Measurements from ENCODE around the gene EIF2B1.

EIF2B1 gene

GRCh38 chr12:123648401-123648800 is 14.9 kb upstream of the EIF2B1 start:
- Histone ChIP-seq H3K27ac (ENCODE audit: low read depth, low read length) (no peak overlapping the region), H3K27me3 (ENCODE audit: low read length) (no peaks in the 10 kb centered on the region), H2AFZ (ENCODE audit: low read depth, low read length, severe bottlenecking) (no peak overlapping the region), H3K9ac (ENCODE audit: low read length) (no peak overlapping the region), H3K36me3 (ENCODE audit: low read length) (peaks cover 8% of the 10 kb centered on the region; the same call in 1 of the 2 replicates), H3K9me3 (ENCODE audit: insufficient read depth, low read length) (no peaks in the 10 kb centered on the region), H4K20me1 (ENCODE audit: low read depth, low read length) (no peaks in the 10 kb centered on the region), H3F3A (ENCODE audit: insufficient read depth) (no peaks in the 10 kb centered on the region), H3K4me2 (ENCODE audit: low read depth, low read length, poor library complexity, severe bottlenecking) (no peak overlapping the region), H3K79me2 (ENCODE audit: insufficient read depth, low read length) (no peaks in the 10 kb centered on the region; the same call in 1 of the 2 replicates), H3K9me2 (replicated peaks; ENCODE audit: insufficient read depth, low read length) (no peaks in the 10 kb centered on the region), H3K4me3 (ENCODE audit: insufficient read depth, low read length, poor library complexity, severe bottlenecking) (no peak overlapping the region)
- TF ChIP-seq EZH2phosphoT487 (conservative IDR thresholded peaks at IDR 0.05; ENCODE audit: low read length) (no peak), CTCF (IDR thresholded peaks at IDR 0.05; ENCODE audit: insufficient read depth, low read length, poor library complexity, severe bottlenecking) (no peak)

GRCh38 chr12:123645878-123646277 is 12.4 kb upstream of the EIF2B1 start:
- H3K4me2 ChIP-seq (ENCODE audit: low read depth, low read length, poor library complexity, severe bottlenecking): no peak overlapping the region
- H3K9ac ChIP-seq (ENCODE audit: low read length): no peak overlapping the region
- TF ChIP-seq CTCF (IDR thresholded peaks at IDR 0.05; ENCODE audit: insufficient read depth, low read length, poor library complexity, severe bottlenecking) (no peak), EZH2phosphoT487 (conservative IDR thresholded peaks at IDR 0.05; ENCODE audit: low read length) (no peak)
- H3K27ac ChIP-seq (ENCODE audit: low read depth, low read length): no peak overlapping the region
- H3K27me3 ChIP-seq (ENCODE audit: low read length): no peaks in the 10 kb centered on the region
- no peak overlapping the region for H2AFZ ChIP-seq (ENCODE audit: low read depth, low read length, severe bottlenecking)
- no peak overlapping the region for H3K4me3 ChIP-seq (ENCODE audit: insufficient read depth, low read length, poor library complexity, severe bottlenecking)
- H3K9me2 ChIP-seq (replicated peaks; ENCODE audit: insufficient read depth, low read length): no peaks in the 10 kb centered on the region
- no peaks in the 10 kb centered on the region for H4K20me1 ChIP-seq (ENCODE audit: low read depth, low read length)
- H3K36me3 ChIP-seq (ENCODE audit: low read length): peaks cover 3% of the 10 kb centered on the region; the same call in 1 of the 2 replicates
- no peaks in the 10 kb centered on the region for H3F3A ChIP-seq (ENCODE audit: insufficient read depth)
- H3K9me3 ChIP-seq (ENCODE audit: insufficient read depth, low read length): no peaks in the 10 kb centered on the region
- H3K79me2 ChIP-seq (ENCODE audit: insufficient read depth, low read length): no peaks in the 10 kb centered on the region; the same call in 1 of the 2 replicates

GRCh38 chr12:123645380-123645779 is 11.9 kb upstream of the EIF2B1 start:
- Histone ChIP-seq H3K36me3 (ENCODE audit: low read length) (peaks cover 3% of the 10 kb centered on the region; the same call in 1 of the 2 replicates), H4K20me1 (ENCODE audit: low read depth, low read length) (no peaks in the 10 kb centered on the region), H3K4me2 (ENCODE audit: low read depth, low read length, poor library complexity, severe bottlenecking) (no peak overlapping the region), H3K4me3 (ENCODE audit: insufficient read depth, low read length, poor library complexity, severe bottlenecking) (no peak overlapping the region), H3F3A (ENCODE audit: insufficient read depth) (no peaks in the 10 kb centered on the region), H3K79me2 (ENCODE audit: insufficient read depth, low read length) (no peaks in the 10 kb centered on the region; the same call in 1 of the 2 replicates), H3K9me3 (ENCODE audit: insufficient read depth, low read length) (no peaks in the 10 kb centered on the region), H3K9me2 (replicated peaks; ENCODE audit: insufficient read depth, low read length) (no peaks in the 10 kb centered on the region), H2AFZ (ENCODE audit: low read depth, low read length, severe bottlenecking) (no peak overlapping the region), H3K27me3 (ENCODE audit: low read length) (no peaks in the 10 kb centered on the region), H3K9ac (ENCODE audit: low read length) (no peak overlapping the region), H3K27ac (ENCODE audit: low read depth, low read length) (no peak overlapping the region)
- no peak for TF ChIP-seq CTCF (IDR thresholded peaks at IDR 0.05; ENCODE audit: insufficient read depth, low read length, poor library complexity, severe bottlenecking)
- TF ChIP-seq EZH2phosphoT487 (conservative IDR thresholded peaks at IDR 0.05; ENCODE audit: low read length): no peak

Data from SU-DHL-6 (cell line).